ENCODE data around the gene FSCN2.

DNA sequence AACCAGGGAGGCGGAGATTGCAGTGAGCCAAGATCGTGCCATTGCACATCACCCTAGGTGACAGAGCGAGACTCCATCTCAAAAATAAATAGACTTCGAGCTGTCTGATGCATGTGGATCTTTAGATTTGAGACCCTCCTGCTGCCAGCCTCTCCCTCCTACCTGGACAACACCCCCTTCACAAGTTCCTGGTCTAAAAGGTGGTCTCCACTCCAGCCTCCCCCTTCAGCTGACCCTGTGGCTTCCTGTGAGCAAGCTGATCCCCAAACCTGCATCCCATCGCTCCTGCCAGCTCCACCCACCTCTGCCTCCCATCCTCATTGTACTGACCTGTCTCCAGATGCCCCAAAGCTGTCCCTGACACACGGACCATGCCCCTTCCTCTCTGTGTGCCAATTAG is 51.1 kb downstream of the FSCN2 start:
- TF ChIP-seq, protein P1, sequence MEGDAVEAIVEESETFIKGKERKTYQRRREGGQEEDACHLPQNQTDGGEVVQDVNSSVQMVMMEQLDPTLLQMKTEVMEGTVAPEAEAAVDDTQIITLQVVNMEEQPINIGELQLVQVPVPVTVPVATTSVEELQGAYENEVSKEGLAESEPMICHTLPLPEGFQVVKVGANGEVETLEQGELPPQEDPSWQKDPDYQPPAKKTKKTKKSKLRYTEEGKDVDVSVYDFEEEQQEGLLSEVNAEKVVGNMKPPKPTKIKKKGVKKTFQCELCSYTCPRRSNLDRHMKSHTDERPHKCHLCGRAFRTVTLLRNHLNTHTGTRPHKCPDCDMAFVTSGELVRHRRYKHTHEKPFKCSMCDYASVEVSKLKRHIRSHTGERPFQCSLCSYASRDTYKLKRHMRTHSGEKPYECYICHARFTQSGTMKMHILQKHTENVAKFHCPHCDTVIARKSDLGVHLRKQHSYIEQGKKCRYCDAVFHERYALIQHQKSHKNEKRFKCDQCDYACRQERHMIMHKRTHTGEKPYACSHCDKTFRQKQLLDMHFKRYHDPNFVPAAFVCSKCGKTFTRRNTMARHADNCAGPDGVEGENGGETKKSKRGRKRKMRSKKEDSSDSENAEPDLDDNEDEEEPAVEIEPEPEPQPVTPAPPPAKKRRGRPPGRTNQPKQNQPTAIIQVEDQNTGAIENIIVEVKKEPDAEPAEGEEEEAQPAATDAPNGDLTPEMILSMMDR (IDR thresholded peaks at IDR 0.05; ENCODE audit: low read length) = no peak
- no peak for TF ChIP-seq EZH2 (IDR thresholded peaks at IDR 0.05; ENCODE audit: borderline replicate concordance, low read length)
